Measurements from ENCODE around the gene NPFF. TPM values are rescaled to one million over a fixed set of nuclear protein-coding genes. Genes with fewer than 3 reads are reported as not detected.
A peak's percentile ranks its signal among the peaks of the same experiment; 100 is the strongest.

NPFF gene
- total and polyA plus RNA-seq, 2 donors (not counting 1 experiment from before 2014, with no cell fraction given): not detected

DNA sequence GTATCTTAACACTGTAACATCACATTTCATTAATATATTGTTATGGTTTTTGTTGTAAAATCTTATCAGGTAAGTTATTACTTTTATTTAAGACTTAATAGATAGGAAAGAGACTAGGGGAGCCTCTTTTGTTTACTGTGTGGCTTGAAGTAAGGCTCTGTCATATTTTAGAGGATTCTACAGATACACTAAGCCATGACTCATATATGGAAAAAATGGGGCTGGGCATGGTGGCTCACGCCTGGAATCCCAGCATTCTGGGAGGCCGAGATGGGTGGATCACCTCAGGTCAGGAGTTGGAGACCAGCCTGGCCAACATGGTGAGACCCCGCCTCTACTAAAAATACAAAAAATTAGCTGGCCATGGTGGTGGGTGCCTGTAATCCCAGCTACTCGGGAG lies 23.6 kb upstream of the NPFF start:
- Histone ChIP-seq H3K27ac (ENCODE audit: insufficient read depth, low read length) (no peak overlapping the region), H3K4me3 (replicated peaks in 1 of 4; ENCODE audit: control extremely low read depth in 1 of 4, insufficient read depth in 1 of 4, low read depth in 3 of 4, low read length in 4 of 4) (no peak overlapping the region), H3K4me1 (ENCODE audit: control insufficient read depth, extremely low read depth, insufficient read depth, low read length) (no peaks in the 10 kb centered on the region), H3K36me3 (ENCODE audit: control insufficient read depth, insufficient read depth, low read length) (peaks cover 14% of the 10 kb centered on the region), H2AFZ (ENCODE audit: low read length) (no peak overlapping the region), H3K27me3 (ENCODE audit: control insufficient read depth, insufficient read depth, low read length) (no peaks in the 10 kb centered on the region), H3K79me2 (ENCODE audit: control insufficient read depth, insufficient read depth, low read length) (no peaks in the 10 kb centered on the region), H4K20me1 (ENCODE audit: control insufficient read depth, extremely low read depth, insufficient read depth, low read length) (no peaks in the 10 kb centered on the region), H3K9me3 (ENCODE audit: control insufficient read depth, insufficient read depth, low read depth, low read length) (no peaks in the 10 kb centered on the region), H3K4me2 (ENCODE audit: extremely low read depth, insufficient read depth, low read length) (no peak overlapping the region), H3K9ac (ENCODE audit: insufficient read depth, low read length) (no peak overlapping the region)
- DNase-seq (ENCODE audit: low read depth in 2 of 2): peak; percentile 25 to 54
- TF ChIP-seq EZH2 (IDR thresholded peaks at IDR 0.05; ENCODE audit: low read length, missing control alignments): no peak
- TF ChIP-seq, protein P1, sequence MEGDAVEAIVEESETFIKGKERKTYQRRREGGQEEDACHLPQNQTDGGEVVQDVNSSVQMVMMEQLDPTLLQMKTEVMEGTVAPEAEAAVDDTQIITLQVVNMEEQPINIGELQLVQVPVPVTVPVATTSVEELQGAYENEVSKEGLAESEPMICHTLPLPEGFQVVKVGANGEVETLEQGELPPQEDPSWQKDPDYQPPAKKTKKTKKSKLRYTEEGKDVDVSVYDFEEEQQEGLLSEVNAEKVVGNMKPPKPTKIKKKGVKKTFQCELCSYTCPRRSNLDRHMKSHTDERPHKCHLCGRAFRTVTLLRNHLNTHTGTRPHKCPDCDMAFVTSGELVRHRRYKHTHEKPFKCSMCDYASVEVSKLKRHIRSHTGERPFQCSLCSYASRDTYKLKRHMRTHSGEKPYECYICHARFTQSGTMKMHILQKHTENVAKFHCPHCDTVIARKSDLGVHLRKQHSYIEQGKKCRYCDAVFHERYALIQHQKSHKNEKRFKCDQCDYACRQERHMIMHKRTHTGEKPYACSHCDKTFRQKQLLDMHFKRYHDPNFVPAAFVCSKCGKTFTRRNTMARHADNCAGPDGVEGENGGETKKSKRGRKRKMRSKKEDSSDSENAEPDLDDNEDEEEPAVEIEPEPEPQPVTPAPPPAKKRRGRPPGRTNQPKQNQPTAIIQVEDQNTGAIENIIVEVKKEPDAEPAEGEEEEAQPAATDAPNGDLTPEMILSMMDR (conservative IDR thresholded peaks at IDR 0.05 in 1 of 2, IDR thresholded peaks at IDR 0.05 in 1 of 2; ENCODE audit: low read depth in 1 of 2, low read length in 2 of 2): no peak

DNA sequence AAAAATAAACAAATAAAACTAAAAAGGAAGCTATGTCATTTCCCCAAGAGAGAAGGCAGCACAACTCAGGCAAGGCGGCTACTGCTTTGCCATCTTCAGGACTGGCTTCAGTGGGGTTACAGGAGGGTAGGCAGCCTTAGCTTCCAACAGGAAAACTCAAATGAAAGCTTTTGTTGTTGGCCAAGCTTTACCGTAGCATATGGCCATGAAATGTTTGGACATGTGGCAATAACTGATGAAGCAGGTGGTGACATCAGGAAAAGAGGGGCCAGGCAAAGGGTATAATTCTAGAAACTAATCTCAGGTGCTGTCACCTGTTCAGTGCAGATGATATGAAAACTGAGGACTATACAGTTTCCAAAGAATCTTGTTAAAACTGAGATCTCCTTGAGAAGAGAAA lies 22.8 kb upstream of the NPFF start:
- Histone ChIP-seq H3K9ac (ENCODE audit: insufficient read depth, low read length) (no peak overlapping the region), H3K36me3 (ENCODE audit: control insufficient read depth, insufficient read depth, low read length) (peaks cover 11% of the 10 kb centered on the region), H4K20me1 (ENCODE audit: control insufficient read depth, extremely low read depth, insufficient read depth, low read length) (no peaks in the 10 kb centered on the region), H3K4me2 (ENCODE audit: extremely low read depth, insufficient read depth, low read length) (no peak overlapping the region), H3K27me3 (ENCODE audit: control insufficient read depth, insufficient read depth, low read length) (no peaks in the 10 kb centered on the region), H3K4me3 (replicated peaks in 1 of 4; ENCODE audit: control extremely low read depth in 1 of 4, insufficient read depth in 1 of 4, low read depth in 3 of 4, low read length in 4 of 4) (no peak overlapping the region), H3K79me2 (ENCODE audit: control insufficient read depth, insufficient read depth, low read length) (no peaks in the 10 kb centered on the region), H3K27ac (ENCODE audit: insufficient read depth, low read length) (no peak overlapping the region), H3K4me1 (ENCODE audit: control insufficient read depth, extremely low read depth, insufficient read depth, low read length) (no peaks in the 10 kb centered on the region), H2AFZ (ENCODE audit: low read length) (no peak overlapping the region), H3K9me3 (ENCODE audit: control insufficient read depth, insufficient read depth, low read depth, low read length) (no peaks in the 10 kb centered on the region)
- TF ChIP-seq EZH2 (IDR thresholded peaks at IDR 0.05; ENCODE audit: low read length, missing control alignments): no peak
- TF ChIP-seq, protein P1 (conservative IDR thresholded peaks at IDR 0.05 in 1 of 2, IDR thresholded peaks at IDR 0.05 in 1 of 2; ENCODE audit: low read depth in 1 of 2, low read length in 2 of 2): no peak
- no peak for DNase-seq (ENCODE audit: low read depth in 2 of 2)

DNA sequence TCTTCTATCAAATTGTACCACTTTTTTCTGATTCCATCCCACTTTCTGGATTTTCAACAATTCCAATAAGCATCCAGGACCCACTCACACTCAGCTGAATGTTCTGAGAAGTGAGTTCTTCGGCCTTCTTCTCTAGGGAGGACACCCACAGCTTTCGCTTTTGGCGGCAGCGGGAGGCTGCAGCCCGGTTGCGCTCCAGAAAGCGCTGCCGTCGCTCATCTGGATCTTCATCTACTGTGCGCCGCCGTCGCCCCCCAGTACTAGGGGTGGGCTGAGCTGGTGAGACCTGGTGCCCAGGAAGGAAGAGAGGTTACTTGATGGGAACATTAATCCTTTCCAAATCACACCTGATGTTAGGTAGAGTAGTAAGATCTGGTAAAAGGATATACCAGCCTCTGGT lies 17.2 kb upstream of the NPFF start:
- H2AFZ ChIP-seq (ENCODE audit: low read length): no peak overlapping the region
- H3K4me2 ChIP-seq (ENCODE audit: extremely low read depth, insufficient read depth, low read length): no peak overlapping the region
- H3K27me3 ChIP-seq (ENCODE audit: control insufficient read depth, insufficient read depth, low read length): no peaks in the 10 kb centered on the region
- H3K27ac ChIP-seq (ENCODE audit: insufficient read depth, low read length): no peak overlapping the region
- H3K9me3 ChIP-seq (ENCODE audit: control insufficient read depth, insufficient read depth, low read depth, low read length): no peaks in the 10 kb centered on the region
- no peaks in the 10 kb centered on the region for H4K20me1 ChIP-seq (ENCODE audit: control insufficient read depth, extremely low read depth, insufficient read depth, low read length)
- peaks cover 9% of the 10 kb centered on the region for H3K36me3 ChIP-seq (ENCODE audit: control insufficient read depth, insufficient read depth, low read length)
- no peak overlapping the region for H3K9ac ChIP-seq (ENCODE audit: insufficient read depth, low read length)
- no peak for DNase-seq (ENCODE audit: low read depth in 2 of 2)
- no peaks in the 10 kb centered on the region for H3K79me2 ChIP-seq (ENCODE audit: control insufficient read depth, insufficient read depth, low read length)
- no peak for TF ChIP-seq EZH2 (IDR thresholded peaks at IDR 0.05; ENCODE audit: low read length, missing control alignments)
- TF ChIP-seq, protein P1 (conservative IDR thresholded peaks at IDR 0.05 in 1 of 2, IDR thresholded peaks at IDR 0.05 in 1 of 2; ENCODE audit: low read depth in 1 of 2, low read length in 2 of 2): no peak
- H3K4me1 ChIP-seq (ENCODE audit: control insufficient read depth, extremely low read depth, insufficient read depth, low read length): no peaks in the 10 kb centered on the region
- no peak overlapping the region for H3K4me3 ChIP-seq (replicated peaks in 1 of 4; ENCODE audit: control extremely low read depth in 1 of 4, insufficient read depth in 1 of 4, low read depth in 3 of 4, low read length in 4 of 4)

All from fibroblast of lung (primary cell).